HG03439 (cell line): ENCODE results near the gene BZW2.

Experiments used
- ATAC-seq: cut with Tn5 transposase; IDR thresholded peaks from one replicate; pipeline ENCODE4 v1.9.1; 2021; ENCODE audit warnings: mild to moderate bottlenecking, moderate library complexity; ENCODE audit not compliant: unreplicated experiment

Gene BZW2

DNA sequence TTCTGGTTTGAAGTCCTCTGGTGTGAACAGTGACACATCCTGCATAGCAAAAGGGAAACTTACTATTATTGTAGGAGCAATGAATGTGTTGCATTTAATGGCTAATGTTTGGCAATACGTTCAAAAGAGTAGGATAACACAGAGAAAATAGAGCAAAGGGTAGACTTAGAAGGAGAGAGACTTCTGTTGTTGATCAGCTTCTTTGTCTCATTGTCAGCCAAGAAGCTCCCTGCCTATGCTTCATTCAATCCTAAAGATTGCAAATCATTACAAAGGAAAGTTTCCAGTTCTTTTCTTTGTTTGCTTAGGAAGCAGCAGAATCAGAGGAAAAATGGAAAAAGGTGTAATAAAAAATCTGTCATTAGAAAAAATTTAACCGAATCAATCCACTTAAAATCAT, 99.7 kb downstream of the BZW2 start:
- ATAC-seq: no peak

DNA sequence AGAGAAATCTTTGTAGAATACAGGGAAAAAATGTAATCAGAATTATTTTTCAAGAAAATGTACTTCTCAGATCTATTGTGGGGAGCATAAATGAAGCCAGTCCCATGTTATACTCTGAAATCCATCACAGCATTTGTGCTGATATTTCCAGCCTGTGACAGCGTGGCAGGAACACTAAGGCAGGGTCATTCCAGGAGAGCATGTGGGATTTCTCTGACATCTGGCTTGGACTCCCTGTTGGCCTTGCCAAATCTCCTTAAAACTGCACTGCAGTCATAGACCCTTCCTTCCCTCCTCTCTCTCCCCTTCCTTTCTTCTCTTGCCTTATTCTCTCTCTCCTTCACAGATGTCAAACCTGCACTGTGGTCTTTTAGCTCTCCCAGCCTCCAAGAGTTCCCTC, 101.1 kb downstream of the BZW2 start:
- ATAC-seq: no peak

DNA sequence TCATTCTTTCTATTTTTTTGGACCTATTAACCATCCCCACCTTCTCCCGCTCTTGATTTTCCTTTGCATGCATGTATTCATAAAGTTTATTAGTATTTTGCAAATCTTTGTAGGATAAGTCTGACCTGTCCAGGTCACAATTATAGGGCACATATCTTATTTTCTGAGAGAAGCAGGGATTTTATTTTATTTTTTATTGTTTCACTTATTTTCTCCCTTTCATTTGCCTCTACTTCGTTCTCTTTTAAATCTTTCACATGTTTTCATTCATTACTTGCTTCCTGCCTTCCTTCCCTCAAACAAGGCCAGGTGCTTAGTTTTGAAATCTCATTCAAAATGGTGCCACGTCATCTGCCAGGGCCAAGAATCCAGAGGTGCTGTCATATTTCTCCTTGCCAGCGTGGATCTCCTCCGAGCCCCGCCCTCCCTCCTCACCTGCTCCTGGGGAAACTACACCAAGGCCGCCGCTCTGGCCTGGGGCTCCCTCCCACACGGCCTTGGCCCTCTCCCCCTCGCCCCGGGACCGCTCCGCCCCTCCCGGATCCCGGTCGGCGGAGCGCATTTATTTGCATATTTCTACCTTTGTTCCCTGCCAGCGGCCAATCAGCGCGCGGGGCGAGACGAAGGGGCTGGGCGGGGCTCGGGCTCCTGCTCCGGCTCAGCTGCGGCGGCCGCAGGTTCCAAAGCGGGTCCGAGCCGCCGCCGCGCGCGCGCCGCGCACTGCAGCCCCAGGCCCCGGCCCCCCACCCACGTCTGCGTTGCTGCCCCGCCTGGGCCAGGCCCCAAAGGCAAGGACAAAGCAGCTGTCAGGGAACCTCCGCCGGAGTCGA, 107.3 kb downstream of the BZW2 start, which contains the start of gene TSPAN13:
TSPAN13 (plus strand) TSS at position 654 of the 830 bp plus-strand sequence. CDS start 213 bp downstream, outside the sequence.
- peak; percentile 87 for ATAC-seq

DNA sequence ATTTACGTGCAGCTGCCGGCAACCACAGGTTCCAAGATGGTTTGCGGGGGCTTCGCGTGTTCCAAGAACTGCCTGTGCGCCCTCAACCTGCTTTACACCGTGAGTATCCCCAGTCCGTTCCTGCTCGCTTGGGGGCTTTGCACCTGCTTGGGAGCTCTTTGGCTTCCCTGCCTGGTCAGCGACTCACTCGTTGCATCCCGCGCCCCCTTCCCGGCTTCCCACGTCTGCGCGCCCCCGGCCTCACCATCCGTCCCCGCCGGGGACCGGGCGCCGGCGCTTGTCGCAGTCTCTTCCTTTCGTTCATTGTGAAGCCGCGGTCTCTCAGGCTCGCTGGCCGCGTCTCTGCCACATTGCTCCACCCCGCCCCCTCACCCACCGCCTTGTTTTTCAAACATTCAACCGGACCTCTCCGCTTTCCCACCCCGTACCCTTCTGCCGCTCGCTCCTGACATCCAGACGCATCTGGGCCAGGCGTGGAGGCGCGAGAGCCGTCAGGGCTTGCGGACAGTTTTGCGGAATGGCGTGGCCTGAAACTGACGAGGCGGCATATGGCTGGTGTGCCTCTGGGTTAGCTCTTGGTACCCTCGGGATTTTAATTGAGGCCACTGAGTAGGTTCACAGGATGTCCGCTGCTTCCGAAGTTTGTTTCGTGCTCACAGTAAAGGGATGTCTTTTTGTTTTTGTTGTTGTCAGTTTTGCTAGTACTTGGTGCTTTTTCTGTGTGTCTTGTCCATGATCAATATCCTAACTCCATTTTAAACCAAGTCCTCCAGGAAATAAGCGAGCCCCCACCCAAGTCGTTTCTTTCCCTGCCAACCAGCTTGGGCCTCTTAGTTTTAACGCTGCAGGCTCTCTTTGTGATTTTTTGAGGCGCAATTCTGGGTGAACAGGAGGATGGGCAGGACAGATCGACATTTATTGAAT, 108.2 kb downstream of the BZW2 start:
- peak; percentile 35 for ATAC-seq

DNA sequence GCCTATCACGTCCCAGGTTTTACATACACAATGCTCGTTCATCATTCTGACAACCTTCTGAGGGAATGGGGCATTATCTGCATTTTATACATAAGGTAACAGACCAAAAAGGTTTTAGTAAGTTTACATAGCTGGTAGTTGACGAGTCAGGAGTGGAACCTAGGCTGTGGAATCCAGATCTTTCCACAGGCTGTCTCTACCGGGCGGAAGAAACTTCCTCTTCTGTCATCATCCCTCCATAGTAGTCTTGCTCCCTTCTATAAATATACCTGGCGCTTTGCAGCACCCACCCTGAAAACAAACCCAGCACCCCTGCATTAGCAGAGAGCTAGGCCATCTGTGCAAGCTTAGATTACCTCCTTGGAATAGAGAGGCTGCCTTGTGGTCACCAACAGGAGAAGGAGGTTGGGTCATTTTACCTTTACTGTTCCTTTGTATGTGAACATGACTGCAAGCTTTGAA, 108.9 kb downstream of the BZW2 start:
- no peak for ATAC-seq

DNA sequence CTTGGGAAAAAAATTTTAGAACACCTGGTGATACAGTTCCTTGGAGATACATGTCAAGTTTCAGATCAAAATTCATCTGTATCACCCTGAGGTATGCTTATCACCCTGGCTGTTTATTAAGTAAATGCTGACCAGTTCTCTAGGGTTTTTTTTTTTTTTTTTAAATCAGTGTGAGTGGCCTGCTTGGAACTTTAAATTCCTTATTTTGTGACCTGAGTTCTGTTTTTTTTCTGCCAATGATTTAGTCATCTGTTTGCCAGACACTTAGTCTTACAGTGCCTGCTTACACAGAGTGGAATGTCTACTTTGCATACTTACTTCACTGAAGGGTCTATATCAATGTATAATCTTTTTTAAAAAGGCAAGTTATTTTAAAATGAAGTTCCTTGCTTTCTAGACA, 109.4 kb downstream of the BZW2 start:
- no peak for ATAC-seq
